Renal cortical epithelial cell (primary cell): ENCODE measurements around the gene KDM4B. TPM values are rescaled to one million over a fixed set of nuclear protein-coding genes. Genes with fewer than 3 reads are reported as not detected.

Source experiments
- DNase-seq: peaks from one replicate; pipeline ENCODE4 v3.0.0-alpha.2; 2011; ENCODE audit warnings: low read depth
- total RNA-seq: library from RNA; depleted of rRNA; stranded (reverse); fragments of >200 nt; gene quantifications from 2 replicates; pipeline ENCODE4 v1.2.3, GENCODE V29; 2014

KDM4B gene
- total RNA-seq, 1 donor from 2014 or later: 47.0 TPM

GRCh38 chr19:5132698-5133651 is 164.1 kb downstream of the KDM4B start:
- no peak for DNase-seq

GRCh38 chr19:5133986-5134595 is 165.2 kb downstream of the KDM4B start:
- no peak for DNase-seq

GRCh38 chr19:5134691-5135090 is 165.8 kb downstream of the KDM4B start:
- DNase-seq: no peak

GRCh38 chr19:5136073-5136855 is 167.4 kb downstream of the KDM4B start:
- DNase-seq: no peak

GRCh38 chr19:5137114-5137513 is 168.2 kb downstream of the KDM4B start:
- no peak for DNase-seq

GRCh38 chr19:5137571-5138124 is 168.7 kb downstream of the KDM4B start:
- DNase-seq: no peak

- DNase-seq: no peak
These were observed 170.0 kb downstream of the KDM4B start for GRCh38 chr19:5138606-5139582.

- DNase-seq: no peak
These were observed 170.8 kb downstream of the KDM4B start for GRCh38 chr19:5139583-5140325.

- DNase-seq: peak; percentile 3
These were observed 172.4 kb downstream of the KDM4B start for GRCh38 chr19:5141129-5141849.

GRCh38 chr19:5141850-5142724 is 173.2 kb downstream of the KDM4B start:
- no peak for DNase-seq

GRCh38 chr19:5142725-5143097 is 173.8 kb downstream of the KDM4B start:
- DNase-seq: no peak

GRCh38 chr19:5143471-5144411 is 174.8 kb downstream of the KDM4B start:
- no peak for DNase-seq

GRCh38 chr19:5144545-5145179 is 175.7 kb downstream of the KDM4B start:
- no peak for DNase-seq

GRCh38 chr19:5145521-5146511 is 176.9 kb downstream of the KDM4B start:
- DNase-seq: no peak
